ENCODE data around the gene OR9G4.

OR9G4 gene

DNA sequence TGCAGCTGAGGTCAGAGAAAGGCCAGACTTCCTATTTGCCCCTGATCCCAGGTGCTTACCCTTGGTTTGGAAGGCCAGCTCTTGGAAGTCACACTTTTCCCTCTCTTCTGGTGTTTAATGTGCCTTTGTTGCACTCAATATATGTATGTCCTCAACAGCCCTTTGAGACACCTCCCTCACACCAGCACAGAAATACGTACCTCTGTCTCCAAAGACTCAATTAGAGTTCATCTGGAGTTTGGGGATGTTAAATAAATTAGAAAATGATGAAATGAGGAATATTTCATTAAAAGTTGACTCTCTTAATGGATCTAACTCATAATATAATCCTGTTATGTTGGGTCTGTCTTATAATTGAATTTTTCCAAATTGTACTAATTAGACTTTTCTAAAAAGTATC lies at the start of gene OR9G4:
TSS of gene OR9G4 (minus strand) at position 101 of the 400 bp plus-strand sequence. CDS start 4,931 bp downstream, outside the sequence.
- DNase-seq: no peak

DNA sequence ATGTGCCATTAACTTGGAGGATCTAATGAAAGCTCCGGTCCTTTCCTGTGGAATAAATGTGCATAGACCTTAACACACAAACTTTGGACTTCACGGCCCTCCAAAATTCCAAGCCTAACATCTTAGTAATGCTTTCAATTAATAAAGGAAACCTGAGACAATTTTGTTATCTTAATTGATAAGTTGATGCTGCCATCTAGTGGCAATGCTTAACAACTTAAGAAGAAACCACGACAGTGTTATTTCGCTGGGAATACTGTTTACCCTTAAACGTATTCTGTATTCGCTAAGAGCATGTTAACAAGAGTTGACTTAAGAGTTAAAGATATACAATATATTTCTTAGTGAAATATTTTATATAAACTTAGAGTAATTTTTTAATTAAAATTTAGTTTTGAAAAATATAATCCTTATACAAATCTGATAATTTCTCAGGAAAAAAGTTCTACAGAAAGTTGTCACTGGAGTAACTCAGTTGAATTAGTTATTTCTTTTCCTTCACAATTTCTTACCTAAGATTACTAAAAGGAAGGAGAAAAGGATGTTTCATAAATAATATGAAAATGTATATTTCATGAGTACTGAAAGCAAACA lies 35.0 kb upstream of the OR9G4 start:
- no peak for DNase-seq

DNA sequence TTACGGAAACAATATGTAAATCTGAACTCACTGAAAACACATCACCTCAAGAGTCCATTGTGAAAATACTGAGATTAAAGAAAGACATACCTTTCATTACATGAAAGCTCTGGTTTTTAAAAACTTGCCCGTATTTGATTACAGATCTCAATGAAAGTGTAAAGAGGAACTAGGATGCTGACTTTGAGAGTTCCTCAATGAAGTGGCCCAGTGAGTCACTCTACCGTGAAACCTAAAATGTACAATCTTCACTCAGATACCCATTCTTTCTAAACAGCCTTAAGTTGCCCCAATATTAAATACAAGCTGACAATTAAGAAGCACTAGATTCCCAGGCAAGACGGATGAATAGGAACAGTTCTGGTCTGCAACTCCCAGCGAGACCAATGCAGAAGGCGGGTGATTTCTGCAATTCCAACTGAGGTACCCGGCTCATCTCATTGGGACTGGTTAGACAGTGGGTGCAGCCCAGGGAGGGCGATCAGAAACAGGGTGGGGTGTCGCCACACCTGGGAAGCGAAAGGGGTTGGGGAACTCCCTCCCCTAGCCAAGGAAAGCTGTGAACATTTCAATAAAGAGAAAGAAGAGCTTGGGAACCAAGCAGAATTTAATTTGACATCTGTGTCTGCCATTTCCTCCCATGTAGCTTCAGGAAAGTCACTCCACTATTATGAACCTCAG lies 33.8 kb upstream of the OR9G4 start:
- no peak for DNase-seq

DNA sequence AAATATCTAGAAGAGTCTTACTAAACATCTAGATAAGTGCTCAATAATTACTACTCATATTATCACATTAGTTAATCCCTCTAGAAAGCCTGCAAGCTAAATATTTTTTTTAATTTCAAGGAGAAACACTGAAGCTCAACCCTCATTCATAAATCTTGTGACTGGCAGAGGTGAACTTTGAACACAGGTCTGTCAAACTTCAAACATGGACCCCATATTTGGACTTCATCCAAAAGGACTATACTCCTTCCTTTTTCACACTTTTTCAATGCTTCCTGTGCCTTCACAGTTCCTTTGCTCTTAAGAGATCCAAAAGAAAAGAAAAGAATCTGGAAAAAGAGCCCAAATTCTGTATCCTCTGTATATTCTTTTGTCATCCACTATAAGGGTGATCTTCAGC lies 28.3 kb upstream of the OR9G4 start:
- DNase-seq: no peak

DNA sequence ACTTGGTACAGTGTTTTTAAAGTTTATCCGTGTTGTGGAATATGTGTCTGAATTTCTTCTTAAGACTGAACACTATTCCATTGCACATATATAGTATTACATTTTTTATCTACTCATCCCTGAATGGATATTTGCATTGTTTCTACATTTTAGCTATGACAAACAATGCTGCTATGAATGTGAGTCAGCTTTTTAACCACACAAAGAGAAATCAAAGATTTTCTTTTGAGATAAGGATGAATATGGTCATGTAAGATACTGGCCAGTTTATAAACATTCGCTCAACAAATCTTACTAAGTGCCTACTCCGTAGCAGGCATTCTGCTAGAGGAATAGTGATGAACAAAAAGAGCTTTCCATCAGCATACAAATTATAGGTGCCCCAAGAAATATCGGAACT lies 16.5 kb upstream of the OR9G4 start:
- DNase-seq: no peak

DNA sequence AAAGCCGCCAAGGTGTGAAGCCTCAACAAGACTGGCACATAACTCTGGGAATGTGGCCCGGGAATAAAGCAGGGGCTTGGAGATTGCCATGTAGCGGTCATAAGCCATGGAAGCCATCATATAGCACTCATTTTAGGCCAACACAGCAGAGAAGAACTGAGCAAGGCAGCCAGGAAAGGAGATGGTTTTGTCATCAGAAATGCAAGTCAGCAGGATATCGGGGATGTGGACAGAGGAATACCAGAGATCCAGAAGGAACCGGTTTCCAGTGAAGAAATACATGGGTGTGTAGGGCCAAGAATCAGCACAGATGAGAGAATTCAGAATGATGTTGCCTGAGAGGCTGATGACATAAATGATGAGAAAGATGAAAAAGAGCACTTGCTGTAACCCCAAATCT lies 3.0 kb upstream of the OR9G4 start:
- no peak for DNase-seq

DNA sequence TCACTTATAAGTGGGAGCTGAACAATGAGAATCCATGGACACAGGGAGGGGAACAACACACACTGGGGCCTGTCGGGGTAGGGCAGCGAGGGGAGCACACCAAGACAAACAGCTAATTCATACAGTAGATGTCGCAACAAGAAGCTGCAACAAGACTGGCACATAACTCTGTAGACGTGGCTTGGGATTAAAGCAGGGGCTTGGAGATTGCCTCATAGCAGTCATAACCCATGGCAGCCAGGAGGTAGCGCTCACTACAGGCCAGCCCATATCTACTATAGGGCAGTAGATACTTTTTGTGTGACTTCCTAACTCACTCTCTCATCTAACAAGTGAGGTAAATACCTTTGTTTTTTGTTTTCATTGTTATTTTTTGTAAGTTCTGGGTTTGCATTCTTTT lies 1.7 kb upstream of the OR9G4 start:
- no peak for DNase-seq

DNA sequence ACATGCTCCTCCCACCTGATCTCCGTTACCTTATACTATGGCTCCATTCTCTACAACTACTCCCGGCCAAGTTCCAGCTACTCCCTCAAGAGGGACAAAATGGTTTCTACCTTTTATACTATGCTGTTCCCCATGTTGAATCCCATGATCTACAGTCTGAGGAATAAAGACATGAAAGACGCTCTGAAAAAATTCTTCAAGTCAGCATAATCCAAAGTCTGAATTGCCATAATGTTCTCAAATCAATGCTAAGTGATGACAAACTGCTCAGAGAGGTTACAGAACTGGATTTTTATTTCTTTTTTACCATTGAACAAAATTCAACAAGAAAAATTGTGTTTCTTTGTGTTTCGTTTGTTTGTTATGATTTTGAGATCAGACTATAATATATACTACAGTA lies 7.6 kb downstream of the OR9G4 start:
- DNase-seq: no peak

DNA sequence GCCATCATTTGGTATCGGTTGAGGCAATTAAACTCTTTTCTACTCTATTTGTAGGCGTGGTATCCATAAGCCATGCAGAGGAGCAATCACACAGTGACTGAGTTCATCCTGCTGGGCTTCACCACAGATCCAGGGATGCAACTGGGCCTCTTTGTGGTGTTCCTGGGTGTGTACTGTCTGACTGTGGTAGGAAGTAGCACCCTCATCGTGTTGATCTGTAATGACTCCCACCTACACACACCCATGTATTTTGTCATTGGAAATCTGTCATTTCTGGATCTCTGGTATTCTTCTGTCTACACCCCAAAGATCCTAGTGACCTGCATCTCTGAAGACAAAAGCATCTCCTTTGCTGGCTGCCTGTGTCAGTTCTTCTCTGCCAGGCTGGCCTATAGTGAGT lies 8.4 kb downstream of the OR9G4 start:
- no peak for DNase-seq

DNA sequence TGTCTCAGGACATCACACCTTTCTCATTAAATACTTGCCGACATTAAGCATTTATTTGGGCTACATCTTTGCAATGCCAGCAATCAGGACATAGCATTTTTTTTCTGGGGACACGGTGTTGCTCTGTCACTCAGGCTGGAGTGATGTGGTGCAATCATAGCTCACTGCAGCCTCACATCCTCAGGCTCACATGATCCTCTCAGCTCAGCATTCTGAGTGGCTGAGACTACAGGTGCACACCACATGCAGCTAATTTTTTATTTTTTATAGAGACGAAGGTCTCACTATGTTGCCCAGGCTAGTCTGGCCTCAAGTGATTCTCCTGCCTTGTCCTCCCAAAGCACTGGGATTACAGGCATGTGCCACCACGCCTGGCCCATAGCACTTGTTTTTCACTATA lies 28.0 kb downstream of the OR9G4 start:
- no peak for DNase-seq

DNA sequence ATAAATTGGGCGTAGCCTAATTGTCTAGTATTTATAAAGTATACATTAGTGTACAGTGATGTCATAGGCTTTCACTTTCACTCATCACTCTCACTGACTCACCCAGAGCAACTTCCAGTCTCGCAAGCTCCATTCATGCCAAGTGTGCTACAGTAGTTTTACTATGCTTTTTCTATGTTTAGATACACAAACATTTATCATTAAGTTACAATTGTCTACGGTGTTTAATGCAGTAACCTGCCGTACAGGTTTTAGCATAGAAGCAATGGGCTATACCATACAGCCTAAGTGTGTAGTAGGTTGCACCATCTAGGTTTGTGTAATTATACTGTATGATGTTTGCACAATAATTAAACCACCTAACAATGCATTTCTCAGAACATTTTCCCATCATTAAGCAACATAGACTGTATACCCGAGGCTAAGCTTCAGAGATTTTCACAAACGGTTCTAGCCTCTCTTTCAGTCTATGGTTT lies 32.1 kb downstream of the OR9G4 start:
- DNase-seq: no peak

DNA sequence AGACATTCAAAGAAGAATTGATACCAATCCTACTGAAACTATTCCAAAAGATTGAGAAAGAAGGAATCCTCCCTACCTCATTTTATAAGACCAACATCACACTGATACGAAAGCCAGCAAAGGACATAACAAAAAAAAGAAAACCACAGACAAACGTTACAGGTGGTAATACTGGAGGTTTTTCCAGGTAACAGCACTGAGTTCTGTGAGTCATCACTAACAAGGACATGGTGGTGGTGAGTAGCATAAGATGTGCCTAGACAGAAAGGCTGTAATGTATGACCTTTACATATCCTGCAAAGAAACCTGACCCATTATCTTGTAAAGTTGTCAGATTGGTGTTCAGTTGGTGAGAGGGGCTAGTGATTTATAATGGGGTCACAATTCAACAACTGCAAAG lies 34.3 kb downstream of the OR9G4 start:
- no peak for DNase-seq

DNA sequence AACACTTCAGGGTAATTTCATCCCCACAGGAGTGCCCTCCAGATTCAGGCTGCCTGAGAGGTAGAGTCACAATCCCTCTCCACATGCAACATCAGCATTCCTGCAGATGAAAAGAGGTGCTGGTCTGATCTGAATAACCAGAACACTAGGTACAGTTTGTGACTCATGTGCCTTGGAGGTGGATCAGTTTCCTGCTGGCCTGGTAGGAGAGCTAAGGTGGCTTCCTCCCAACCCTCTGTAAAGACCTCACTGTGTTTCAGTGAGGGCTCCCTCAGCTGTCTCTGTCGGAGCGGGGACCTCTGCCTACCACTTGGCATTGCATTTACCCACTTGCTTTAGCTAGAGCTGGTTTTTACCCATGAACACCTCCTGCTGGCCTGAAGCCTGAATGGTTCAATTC lies 42.0 kb downstream of the OR9G4 start:
- no peak for DNase-seq

DNA sequence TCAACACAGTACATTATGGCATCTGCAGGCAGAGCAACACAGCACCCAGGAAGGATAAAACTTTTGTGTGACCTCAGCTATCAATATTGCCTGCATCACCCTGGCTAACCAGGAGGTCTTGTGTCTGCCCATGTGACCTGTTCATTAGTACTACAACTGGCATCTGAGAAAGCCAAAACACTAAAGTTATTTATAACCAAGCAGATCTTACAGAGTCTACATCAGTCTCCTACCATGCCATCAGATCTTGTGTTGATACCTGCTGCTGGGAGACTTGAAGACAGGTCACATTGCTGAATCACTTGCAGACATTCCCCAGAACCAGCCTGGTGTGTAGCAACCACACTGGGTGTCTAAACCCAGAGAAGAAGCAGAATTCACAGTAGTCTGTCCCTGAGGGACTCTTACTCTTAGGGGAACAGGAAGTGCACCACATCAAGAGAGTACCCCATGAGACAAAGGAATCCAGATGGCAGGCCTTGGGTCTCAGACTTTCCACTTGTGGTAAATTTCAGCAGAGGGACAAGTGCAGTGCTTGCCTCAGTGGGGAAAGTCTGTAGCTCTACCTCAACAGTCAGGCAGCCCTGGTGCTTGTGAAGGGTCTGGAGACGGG lies 42.6 kb downstream of the OR9G4 start:
- DNase-seq: no peak

DNA sequence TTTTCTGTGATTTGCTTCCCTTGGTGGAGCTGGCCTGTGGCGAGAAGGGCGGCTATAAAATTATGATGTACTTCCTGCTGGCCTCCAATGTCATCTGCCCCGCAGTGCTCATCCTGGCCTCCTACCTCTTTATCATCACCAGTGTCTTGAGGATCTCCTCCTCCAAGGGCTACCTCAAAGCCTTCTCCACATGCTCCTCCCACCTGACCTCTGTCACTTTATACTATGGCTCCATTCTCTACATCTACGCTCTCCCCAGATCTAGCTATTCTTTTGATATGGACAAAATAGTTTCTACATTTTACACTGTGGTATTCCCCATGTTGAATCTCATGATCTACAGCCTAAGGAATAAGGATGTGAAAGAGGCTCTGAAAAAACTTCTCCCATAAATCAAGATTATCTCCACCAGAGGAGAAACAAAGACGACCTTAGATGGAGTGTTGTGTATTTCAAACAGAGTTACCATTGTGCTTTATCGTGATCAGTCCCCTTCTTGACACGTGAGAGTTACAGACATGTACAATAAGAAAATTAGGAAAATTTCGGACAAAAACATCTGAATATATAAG lies 47.5 kb downstream of the OR9G4 start:
- no peak for DNase-seq

DNA sequence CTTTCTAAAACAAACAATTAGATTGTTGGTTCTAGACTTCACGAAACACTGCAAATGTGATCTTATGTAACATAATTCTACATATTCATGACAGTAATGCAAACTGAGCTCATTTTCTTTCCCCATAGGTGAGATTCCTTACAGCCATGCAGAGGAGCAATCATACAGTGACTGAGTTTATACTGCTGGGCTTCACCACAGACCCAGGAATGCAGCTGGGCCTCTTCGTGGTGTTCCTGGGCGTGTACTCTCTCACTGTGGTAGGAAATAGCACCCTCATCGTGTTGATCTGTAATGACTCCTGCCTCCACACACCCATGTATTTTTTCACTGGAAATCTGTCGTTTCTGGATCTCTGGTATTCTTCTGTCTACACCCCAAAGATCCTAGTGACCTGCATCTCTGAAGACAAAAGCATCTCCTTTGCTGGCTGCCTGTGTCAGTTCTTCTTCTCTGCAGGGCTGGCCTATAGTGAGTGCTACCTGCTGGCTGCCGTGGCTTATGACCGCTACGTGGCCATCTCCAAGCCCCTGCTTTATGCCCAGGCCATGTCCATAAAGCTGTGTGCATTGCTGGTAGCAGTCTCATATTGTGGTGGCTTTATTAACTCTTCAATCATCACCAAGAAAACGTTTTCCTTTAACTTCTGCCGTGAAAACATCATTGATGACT lies 48.1 kb downstream of the OR9G4 start:
- no peak for DNase-seq

DNA sequence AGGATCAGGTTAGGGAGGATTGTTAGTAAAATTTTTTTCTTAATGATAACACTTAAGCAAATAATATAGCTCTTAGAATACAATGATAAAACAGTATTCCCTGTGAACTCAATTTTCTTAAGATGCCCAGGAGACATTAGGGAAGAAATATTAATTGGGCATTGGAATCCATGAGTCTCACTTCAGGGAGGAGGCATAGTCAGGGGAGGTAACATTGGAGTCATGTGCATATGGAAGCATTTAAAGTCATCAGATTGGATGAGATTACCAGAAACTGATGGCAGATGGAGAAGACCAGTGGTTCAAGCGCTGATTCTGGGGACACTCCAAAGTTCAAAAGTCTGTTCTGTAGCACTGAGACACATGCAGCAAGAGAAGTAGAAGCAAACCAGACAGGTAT lies 49.7 kb downstream of the OR9G4 start, which contains the start of gene OR9G1:
TSS of gene OR9G1 (plus strand) at position 301 of the 400 bp plus-strand sequence. CDS start 1,293 bp downstream, outside the sequence.
- DNase-seq: no peak

DNA sequence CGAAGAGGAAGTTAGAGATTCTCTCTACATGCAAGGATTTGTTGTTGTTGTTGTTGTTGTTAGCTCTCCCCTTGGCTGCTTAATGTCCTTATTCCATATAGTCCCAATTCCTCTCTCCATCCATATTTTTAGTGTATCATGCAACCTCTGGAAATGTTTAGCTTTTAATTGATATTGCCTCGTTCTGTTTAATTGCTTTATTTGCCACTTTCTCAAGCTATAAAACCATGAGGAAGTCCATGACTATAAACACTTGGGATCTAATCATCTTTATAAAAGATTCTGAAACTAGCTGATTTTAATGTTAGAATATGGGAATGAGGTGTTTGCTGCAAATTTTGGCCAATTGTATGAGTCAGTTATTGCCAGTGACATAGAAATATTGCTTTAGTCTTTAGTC lies 55.1 kb downstream of the OR9G4 start:
- DNase-seq: no peak

Measured in CD4-positive, alpha-beta T cell treated with Interleukin-6 for 4 hours (primary cell).